ENCODE data around the gene TOLLIP.

GRCh38 chr11:1230121-1230455 is 79.3 kb downstream of the TOLLIP start:
- no peak for TF ChIP-seq CTCF (IDR thresholded peaks at IDR 0.05)
- no peak for TF ChIP-seq POLR2A (IDR thresholded peaks at IDR 0.05)

Data from Peyer's patch (tissue), 4 donors.